Smooth muscle cell (in vitro differentiated cells): ENCODE data around the gene RGL1. TPM values are rescaled to one million over a fixed set of nuclear protein-coding genes. Genes with fewer than 3 reads are reported as not detected.

ENCODE experiments used
- DNase-seq: peaks from one replicate; lab custom pipeline; 2025; ENCODE audit not compliant: unreplicated experiment; lab: John Stamatoyannopoulos, UW
- H2AFZ ChIP-seq: fragments of 200-600 bp; sonication (generic); 2 replicates; pipeline ENCODE4 v1.6.0; 2016; ENCODE audit warnings: antibody characterized with exemption, low read depth, mild to moderate bottlenecking
- H3F3A ChIP-seq: fragments of 200-600 bp; sonication (generic); 2 replicates; pipeline ENCODE4 v1.6.0; 2017; ENCODE audit warnings: antibody characterized with exemption, low read depth
- H3K27ac ChIP-seq: fragments of 200-600 bp; sonication (generic); 2 replicates; pipeline ENCODE4 v1.5.1; 2016; ENCODE audit warnings: low read depth, mild to moderate bottlenecking
- H3K27me3 ChIP-seq: fragments of 200-600 bp; sonication (generic); 2 replicates; pipeline ENCODE4 v1.6.1; 2016; ENCODE audit warnings: low read depth, mild to moderate bottlenecking
- H3K36me3 ChIP-seq: fragments of 200-600 bp; sonication (generic); 2 replicates; pipeline ENCODE4 v1.5.1; 2016; ENCODE audit warnings: low read depth
- H3K4me1 ChIP-seq: fragments of 200-600 bp; sonication (generic); 2 replicates; pipeline ENCODE4 v1.5.1; 2016; ENCODE audit warnings: low read depth
- H3K4me2 ChIP-seq: fragments of 200-600 bp; sonication (generic); 2 replicates; pipeline ENCODE4 v1.6.0; 2016; ENCODE audit warnings: mild to moderate bottlenecking
- H3K4me3 ChIP-seq: fragments of 200-600 bp; sonication (generic); 2 replicates; pipeline ENCODE4 v1.5.1; 2016; ENCODE audit warnings: mild to moderate bottlenecking
- H3K79me2 ChIP-seq: fragments of 200-600 bp; sonication (generic); 2 replicates; pipeline ENCODE4 v1.6.0; 2016; ENCODE audit warnings: low read depth, mild to moderate bottlenecking
- H3K9ac ChIP-seq: fragments of 200-600 bp; sonication (generic); 2 replicates; pipeline ENCODE4 v1.6.0; 2016; ENCODE audit warnings: low read depth
- H3K9me3 ChIP-seq: fragments of 200-600 bp; sonication (generic); replicated peaks from 2 replicates; pipeline ENCODE4 v1.5.1; 2016; ENCODE audit warnings: low read depth
- H4K20me1 ChIP-seq: fragments of 200-600 bp; sonication (generic); 2 replicates; pipeline ENCODE4 v1.6.0; 2016; ENCODE audit warnings: low read depth
- WGBS: methylation state at CpG from one replicate; pipeline ENCODE4 v1.1.7; 2016; ENCODE audit warnings: low lambda C conversion rate; 5-methylcytosine and 5-hydroxymethylcytosine counted together
- polyA plus RNA-seq: library from polyadenylated mRNA; unstranded; fragments of >200 nt; fragmentation: Nextera tagmentation; extraction: Ambion mirVana; gene quantifications from 2 replicates; pipeline ENCODE4 v1.2.1, GENCODE V29; 2016
- total RNA-seq: library from RNA; depleted of rRNA; stranded (reverse); fragments of >200 nt; gene quantifications from 2 replicates; pipeline ENCODE4 v1.2.3, GENCODE V29; 2014
- TF ChIP-seq, protein P1 (sequence below): fragments of 200-600 bp; sonication (generic); IDR thresholded peaks from 2 replicates; pipeline ENCODE4 v1.5.1; 2017; ENCODE audit warnings: borderline replicate concordance, mild to moderate bottlenecking, antibody characterized with exemption; ENCODE audit not compliant: insufficient read depth, poor library complexity, severe bottlenecking

The RGL1 gene
- total and polyA plus RNA-seq, 2 experiments from 2014 or later: 21.1 to 21.4 TPM

DNA sequence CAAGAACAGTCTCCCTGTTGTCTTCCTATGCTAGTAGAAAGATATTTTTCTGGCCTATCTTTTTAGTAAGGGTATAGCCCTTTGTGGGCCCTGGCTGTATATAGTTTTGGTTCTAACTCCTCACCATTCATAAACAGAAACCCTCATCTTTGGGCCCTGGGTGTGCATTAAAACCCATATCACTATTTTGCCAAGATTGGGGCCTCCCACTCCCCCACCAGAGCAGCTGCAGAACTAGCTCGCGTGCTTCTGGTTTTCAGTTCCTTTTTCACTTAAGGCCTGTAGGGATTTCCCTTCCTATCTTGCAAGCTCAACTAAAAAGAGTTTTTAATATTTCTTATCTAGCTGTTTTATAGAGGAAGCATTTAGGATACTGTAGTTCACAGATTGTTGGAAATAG, 106.4 kb downstream of the RGL1 start:
- whole genome bisulfite sequencing: 34% methylated on average over 2 of the region's 2 CpGs
- H3K4me3 ChIP-seq: no peak overlapping the region
- H3K4me2 ChIP-seq: peak overlapping the region; percentile 8
- H3K27me3 ChIP-seq: no peaks in the 10 kb centered on the region
- H3K36me3 ChIP-seq: peaks cover 9% of the 10 kb centered on the region
- H4K20me1 ChIP-seq: peaks cover 2% of the 10 kb centered on the region
- peaks cover 14% of the 10 kb centered on the region for H3F3A ChIP-seq
- peaks cover 10% of the 10 kb centered on the region for H3K4me1 ChIP-seq
- no peak overlapping the region for H3K9ac ChIP-seq
- H3K27ac ChIP-seq: peak overlapping the region; percentile 52
- no peaks in the 10 kb centered on the region for H3K79me2 ChIP-seq
- H3K9me3 ChIP-seq: no peaks in the 10 kb centered on the region
- no peak overlapping the region for H2AFZ ChIP-seq
- TF ChIP-seq, protein P1, sequence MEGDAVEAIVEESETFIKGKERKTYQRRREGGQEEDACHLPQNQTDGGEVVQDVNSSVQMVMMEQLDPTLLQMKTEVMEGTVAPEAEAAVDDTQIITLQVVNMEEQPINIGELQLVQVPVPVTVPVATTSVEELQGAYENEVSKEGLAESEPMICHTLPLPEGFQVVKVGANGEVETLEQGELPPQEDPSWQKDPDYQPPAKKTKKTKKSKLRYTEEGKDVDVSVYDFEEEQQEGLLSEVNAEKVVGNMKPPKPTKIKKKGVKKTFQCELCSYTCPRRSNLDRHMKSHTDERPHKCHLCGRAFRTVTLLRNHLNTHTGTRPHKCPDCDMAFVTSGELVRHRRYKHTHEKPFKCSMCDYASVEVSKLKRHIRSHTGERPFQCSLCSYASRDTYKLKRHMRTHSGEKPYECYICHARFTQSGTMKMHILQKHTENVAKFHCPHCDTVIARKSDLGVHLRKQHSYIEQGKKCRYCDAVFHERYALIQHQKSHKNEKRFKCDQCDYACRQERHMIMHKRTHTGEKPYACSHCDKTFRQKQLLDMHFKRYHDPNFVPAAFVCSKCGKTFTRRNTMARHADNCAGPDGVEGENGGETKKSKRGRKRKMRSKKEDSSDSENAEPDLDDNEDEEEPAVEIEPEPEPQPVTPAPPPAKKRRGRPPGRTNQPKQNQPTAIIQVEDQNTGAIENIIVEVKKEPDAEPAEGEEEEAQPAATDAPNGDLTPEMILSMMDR: no peak
- DNase-seq: no peak

DNA sequence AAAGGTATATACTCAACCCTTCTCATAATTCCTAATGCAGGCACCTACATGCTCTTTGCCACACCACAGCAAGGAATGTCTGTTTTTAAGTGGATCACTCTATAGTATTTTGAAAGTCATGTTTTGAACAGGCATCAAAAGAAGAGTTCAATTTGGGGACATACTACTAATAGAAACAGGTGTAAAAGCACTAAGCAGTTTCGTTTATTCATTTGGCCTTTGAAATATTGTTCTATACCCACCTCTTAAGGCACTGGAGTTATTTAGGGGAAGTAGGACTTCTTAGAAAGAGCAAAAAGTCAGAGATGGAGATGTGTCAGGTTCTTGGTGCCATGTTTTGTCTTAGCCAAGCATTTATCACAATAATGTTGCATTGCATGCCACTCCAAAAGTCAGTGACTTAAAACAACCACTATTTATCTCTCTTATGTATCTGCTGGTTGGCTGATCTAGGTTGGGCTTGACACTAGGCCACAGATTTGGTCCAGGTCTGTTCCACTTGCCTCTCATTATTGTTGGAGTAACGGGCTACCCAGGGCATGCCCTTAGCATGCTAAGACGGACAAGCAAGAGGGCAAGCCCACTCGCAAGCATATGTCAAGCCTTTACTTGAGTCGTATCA, 107.5 kb downstream of the RGL1 start:
- DNase-seq: no peak
- Histone ChIP-seq H3K9ac (no peak overlapping the region), H4K20me1 (peaks cover 6% of the 10 kb centered on the region), H3K36me3 (peaks cover 12% of the 10 kb centered on the region), H2AFZ (no peak overlapping the region), H3K4me3 (no peak overlapping the region), H3K4me2 (no peak overlapping the region), H3K27me3 (no peaks in the 10 kb centered on the region), H3K27ac (no peak overlapping the region), H3K9me3 (no peaks in the 10 kb centered on the region), H3F3A (peaks cover 14% of the 10 kb centered on the region), H3K4me1 (peaks cover 10% of the 10 kb centered on the region), H3K79me2 (no peaks in the 10 kb centered on the region)
- 96% methylated on average over 5 of the region's 5 CpGs for WGBS
- TF ChIP-seq, protein P1: no peak

DNA sequence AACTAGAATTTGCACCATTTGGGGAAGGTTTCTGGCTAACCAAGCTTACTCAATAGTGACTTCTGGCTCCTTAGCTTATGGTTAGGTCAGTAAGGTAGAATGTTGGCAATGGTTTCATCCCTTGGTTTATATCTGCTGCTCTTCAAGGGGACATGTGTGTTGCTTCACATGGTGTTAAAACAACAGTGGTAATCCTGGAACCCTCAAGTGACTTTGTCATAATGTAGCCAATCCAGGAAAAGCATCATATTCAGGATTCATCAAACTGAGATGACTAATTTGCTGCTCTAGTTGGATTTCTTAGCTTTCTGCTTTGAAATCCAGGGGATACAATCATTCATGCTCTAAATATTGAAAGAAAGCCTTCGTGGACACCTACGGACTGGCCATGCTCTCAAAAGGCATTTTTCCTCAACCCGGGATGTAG, 108.7 kb downstream of the RGL1 start:
- peaks cover 14% of the 10 kb centered on the region for H3F3A ChIP-seq
- no peaks in the 10 kb centered on the region for H3K9me3 ChIP-seq
- no peaks in the 10 kb centered on the region for H3K27me3 ChIP-seq
- H3K4me3 ChIP-seq: no peak overlapping the region
- no peak overlapping the region for H3K9ac ChIP-seq
- H3K4me1 ChIP-seq: peaks cover 10% of the 10 kb centered on the region
- DNase-seq: no peak
- H3K36me3 ChIP-seq: peaks cover 9% of the 10 kb centered on the region
- H2AFZ ChIP-seq: no peak overlapping the region
- TF ChIP-seq, protein P1: no peak
- no peaks in the 10 kb centered on the region for H3K79me2 ChIP-seq
- H3K4me2 ChIP-seq: no peak overlapping the region
- WGBS: 82% methylated on average over 3 of the region's 3 CpGs
- H4K20me1 ChIP-seq: peaks cover 10% of the 10 kb centered on the region
- H3K27ac ChIP-seq: no peak overlapping the region

DNA sequence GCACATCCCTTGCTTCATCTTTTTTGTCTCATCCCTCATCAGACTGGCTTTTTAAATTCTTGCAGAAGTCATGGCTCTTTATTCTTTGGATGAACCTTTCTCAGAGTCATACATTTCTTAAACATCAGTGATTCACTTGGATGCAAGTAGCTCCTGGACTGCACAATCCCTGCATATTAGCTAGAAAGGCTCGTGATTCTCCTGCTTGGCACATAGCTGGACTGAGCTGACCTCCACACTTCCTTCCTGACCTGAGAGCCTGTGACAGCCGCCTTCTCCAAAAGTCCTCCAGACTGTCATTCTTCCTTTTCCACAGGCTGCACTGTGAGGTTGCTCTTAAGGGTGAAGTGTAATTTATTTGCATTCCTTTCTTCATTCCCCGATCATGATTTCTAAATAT, 109.4 kb downstream of the RGL1 start:
- Histone ChIP-seq H3K27me3 (no peaks in the 10 kb centered on the region), H3K79me2 (no peaks in the 10 kb centered on the region), H3K27ac (no peak overlapping the region), H3K4me1 (peaks cover 10% of the 10 kb centered on the region), H3K9me3 (no peaks in the 10 kb centered on the region), H3K4me3 (no peak overlapping the region), H3K9ac (no peak overlapping the region), H3F3A (peaks cover 14% of the 10 kb centered on the region), H2AFZ (no peak overlapping the region), H3K4me2 (no peak overlapping the region), H4K20me1 (peaks cover 16% of the 10 kb centered on the region), H3K36me3 (peaks cover 6% of the 10 kb centered on the region)
- no peak for DNase-seq
- TF ChIP-seq, protein P1: no peak
- 78% methylated on average over 3 of the region's 3 CpGs for WGBS
